HG03039 (cell line): Measurements from ENCODE around the gene FOXP3.

Experiments used
- ATAC-seq: cut with Tn5 transposase; IDR thresholded peaks from one replicate; pipeline ENCODE4 v1.9.1; 2021; ENCODE audit warnings: mild to moderate bottlenecking, moderate library complexity; ENCODE audit not compliant: unreplicated experiment

The FOXP3 gene

DNA sequence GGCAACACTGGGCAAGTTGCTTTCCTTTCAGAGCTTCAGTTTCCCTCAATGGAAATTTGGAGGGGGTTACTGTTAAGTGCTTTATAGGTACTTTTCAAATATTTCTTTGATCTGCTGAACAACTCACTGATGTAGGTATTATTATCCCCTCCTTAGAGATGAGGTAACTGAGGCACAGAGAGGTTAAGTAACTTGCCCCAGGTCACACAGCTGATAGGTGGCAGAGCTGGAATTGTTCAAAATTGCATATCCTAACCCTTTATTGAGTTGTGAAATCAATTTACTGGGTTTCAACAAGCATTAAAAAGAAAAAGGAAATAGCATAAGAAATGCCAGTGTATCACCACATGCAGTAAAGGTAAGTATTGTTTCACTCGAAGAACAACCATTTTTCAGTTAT is 11.7 kb upstream of the FOXP3 start:
- no peak for ATAC-seq

DNA sequence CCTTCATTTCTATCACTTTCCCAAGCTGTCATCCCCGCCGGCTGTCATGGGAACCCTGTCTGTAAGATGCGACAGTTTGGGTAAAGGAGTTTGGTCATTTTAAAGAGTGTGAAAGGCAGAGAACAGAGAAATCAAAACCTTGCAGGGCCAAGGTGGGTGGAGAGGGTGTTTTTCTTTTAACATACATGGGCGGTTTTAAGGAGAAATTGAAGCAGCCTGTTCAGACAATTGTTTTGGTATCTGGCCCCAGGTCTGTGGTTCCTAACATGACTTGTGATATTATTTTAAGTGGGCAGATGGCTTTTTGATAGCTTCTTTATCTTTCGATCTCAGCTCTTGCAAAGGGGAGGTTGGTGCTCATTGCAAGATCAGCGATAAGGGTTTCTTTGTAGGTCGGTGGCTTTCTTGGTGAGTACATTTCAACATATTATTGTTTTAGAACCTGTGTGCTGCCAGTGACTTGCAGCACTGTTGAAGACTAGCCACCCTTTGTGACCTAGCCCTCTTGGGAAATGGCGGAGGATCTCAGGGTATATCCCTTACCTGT is 8.7 kb upstream of the FOXP3 start:
- no peak for ATAC-seq

DNA sequence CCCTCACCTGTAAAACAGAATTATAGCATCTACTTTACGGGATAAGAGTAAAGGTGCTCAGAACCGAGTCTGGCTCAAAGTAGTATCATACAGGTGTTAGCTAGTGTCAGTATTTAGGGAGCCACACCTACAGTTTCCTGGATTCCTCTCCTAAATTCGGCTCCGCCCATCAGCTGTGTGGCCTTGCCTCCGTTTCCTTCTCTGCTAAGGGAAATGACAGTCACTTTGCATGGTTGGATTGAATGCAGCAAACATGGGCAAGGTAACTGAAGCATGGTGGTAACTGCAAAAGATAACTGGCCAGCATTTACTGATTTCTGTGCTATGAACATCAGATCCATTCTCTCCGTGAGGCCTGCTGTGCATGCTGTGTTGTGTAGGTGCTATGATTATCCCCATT is 7.9 kb upstream of the FOXP3 start:
- no peak for ATAC-seq

DNA sequence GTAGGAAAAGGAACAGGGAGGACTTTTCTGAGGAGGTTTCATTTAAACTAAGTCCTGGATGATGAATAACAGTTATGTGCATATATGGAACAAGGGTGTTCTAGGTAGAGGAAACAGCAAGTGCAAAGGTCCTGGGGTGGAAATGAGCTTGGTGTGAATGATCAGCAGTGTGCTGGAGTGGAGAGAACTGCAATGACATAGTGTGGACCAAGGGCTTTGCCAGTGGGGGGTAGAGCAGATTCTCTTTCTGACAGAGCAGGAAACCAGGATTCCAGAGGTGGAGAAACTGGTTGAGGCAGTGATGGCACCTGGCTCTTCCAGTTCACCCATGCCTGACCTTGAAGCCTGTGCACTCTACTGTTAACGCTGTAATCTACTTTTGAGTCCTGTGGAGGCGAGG is 6.8 kb upstream of the FOXP3 start:
- ATAC-seq = no peak

DNA sequence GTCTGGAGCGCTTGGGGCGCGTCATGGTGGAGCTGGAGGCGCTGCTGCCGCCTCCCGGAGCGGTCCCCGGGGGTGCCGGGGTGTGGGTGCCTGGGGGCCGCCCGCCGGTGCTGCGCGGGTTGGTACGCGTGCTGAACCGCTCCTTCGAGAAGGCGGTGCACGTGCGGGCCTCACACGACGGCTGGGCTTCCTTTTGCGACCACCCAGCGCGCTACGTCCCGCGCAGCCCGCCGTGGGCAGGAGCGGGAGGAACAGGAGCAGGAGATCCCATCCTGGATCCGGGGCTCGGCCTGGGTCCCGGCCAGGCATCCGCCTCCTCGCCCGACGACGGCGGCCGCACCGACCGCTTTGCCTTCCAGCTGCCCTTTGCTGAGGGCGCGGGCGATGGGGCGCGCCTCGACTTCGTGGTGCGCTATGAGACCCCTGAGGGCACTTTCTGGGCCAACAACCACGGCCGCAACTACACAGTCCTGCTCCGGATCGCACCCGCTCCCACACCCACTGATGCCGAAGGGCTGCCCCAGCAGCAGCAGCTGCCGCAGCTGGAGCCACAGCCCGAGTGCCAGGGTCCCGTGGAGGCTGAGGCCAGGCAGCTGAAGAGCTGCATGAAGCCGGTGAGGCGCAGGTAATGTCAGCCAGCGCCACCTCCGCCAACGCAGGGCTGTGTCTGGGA is 5.9 kb upstream of the FOXP3 start:
- ATAC-seq = no peak

DNA sequence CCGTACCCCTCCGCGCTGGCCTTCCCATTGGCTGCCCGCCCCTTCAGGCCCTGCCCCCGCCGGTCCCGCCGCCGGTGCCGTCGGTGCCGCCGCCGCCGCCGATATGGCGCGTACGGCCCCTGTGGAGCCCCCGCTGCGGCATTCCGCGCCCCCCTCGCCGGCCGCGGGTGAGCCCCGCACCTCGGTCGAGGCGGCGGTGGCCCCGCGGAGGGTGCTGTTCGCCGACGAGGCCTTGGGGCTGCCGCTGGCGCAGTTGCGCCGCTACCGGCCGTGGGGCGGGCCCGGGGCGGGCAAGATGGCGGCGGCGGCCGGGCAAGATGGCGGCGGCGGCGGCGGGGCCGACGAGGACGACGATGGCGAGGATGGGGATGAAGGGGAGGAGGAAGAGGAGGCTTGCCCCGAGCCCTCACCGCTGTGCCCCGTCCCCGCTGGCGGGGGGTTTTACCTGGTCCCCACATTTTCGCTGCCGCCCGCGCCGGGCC is 5.3 kb upstream of the FOXP3 start, which contains the start of gene PPP1R3F:
Gene PPP1R3F (plus strand): TSS at position 27 of the 482 bp plus-strand sequence. CDS start 77 bp downstream, at position 104.
- peak; percentile 19 for ATAC-seq

DNA sequence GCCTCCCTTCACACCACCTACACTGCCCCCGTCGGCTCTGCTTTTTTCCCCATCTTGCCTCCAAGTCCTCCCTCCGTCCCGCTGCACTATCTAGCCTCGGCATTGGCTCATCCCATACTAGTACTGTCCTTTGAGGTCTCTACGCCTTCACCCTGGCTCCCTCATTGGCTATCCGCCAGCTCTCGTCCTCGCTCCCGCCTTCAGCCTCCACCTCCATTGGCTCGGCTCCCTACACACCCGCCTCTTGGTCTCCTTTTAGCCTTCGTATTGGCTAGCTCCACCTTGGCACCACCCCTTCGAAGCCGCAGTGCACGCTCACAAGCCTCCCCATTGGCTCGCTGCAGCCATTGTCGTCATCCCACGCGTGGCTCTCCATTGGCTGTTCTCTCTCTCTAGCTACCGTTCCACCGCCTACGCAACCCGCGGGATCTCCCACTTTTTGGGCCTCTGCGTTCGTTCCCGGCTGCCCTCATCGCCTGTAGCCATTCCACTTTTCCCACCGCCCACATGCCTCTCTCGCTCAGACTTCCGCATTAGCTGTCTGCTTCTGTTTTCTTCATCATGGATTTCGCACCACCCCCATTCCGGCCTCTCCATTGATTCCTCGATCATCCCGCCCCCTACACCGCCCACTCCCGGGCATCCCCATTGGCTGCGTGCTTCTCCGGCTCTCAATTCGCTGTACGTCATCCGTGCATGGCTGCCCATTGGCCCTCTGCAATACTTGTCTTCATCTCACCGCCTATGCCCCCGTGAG is 4.7 kb upstream of the FOXP3 start:
- peak; percentile 88 for ATAC-seq

DNA sequence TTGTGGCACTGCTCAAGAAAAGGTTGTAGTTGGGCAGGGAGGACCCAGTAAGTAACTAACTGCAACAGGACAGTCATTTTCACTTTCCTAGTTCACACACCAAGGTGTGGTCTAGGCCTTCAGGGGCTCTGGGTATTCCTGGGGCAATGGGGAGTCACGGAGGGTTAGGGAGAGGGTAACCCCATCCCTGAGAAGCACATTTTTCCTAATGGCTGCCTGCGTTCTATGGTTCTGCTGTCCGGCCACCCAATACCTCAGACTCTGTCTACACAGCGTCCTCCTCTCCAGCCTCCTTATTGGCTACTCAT is 4.1 kb upstream of the FOXP3 start:
- ATAC-seq = no peak

DNA sequence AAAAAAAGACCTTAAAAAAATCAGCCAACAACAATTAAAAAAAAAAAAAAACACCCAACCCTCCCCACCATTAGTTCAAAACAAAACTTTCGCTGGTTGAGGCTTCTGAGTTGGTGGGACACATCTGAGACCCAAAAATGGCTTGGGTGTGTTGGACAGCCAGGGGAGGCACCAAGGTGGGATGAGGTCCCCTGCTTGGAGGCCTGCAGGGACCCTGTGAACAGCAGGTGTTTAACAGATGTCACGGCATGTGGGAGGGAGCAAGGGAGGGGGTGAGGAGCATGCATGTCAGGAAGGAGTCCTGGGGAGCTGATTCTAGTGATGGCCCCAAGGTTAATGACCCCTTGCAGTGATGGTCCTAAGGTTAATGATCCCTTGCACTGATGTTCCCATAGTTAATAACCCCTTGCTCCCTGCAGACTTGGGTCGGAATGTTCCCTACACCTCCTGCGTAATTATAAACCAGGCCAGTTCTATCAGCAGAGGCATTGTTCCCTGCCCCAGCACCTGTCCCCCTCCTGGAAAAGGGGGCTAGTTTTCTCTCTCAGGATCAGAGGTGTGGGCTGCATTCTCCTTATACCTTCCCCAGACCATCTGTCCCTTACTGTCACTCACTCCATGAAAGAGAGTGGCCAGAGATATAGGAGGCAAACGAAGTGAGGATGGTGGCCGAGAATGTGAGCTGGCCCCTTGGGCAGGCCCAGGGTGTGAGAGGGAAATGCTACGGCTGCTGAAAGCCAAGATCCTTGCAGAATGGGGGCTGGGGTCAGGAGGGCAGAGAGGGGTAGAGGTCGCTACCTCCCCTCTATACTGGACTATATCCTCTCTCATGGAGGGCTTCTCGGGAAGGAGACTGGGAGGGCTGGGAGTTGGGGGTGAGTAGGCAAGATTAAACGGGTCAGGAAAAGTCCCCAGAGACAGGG is 2.3 kb upstream of the FOXP3 start:
- ATAC-seq = no peak

DNA sequence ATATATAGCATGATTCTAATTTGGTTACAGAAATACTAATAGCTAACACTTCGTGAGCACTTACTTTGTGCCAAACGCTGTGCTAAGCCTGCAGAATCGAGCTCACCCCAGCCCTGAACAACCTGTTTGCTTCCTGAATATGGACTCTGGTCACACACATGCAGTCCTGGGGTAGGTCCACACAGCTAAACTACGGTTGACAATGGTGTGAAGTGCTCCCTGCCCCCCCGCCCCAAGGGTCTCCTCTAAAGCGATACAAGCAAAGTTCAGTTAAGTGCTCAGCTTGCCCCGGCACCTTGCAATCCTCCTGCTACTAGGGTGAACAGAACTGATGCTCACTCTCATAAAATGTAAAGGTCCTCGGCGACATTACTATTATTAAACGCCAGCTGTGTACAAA is 879 bp downstream of the FOXP3 start:
- ATAC-seq = no peak

DNA sequence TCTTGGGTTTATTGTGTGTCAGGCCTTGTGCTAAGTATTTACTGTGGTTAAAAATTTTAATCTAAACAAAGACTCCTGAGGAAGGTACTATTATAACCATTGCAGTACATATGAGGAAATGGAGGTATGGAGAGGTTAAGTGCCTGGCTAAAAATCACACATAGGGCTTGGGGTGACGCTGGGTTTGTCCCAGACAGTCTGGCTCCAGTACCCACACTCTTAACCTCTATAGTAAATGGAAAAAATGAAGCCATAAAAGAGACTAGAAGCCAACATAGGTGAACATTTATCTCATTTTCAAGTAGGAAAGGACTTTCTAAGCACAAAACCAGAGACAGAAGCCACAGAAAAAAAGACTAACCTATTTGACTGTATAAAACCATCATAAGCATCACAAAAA is 1.9 kb downstream of the FOXP3 start:
- no peak for ATAC-seq

DNA sequence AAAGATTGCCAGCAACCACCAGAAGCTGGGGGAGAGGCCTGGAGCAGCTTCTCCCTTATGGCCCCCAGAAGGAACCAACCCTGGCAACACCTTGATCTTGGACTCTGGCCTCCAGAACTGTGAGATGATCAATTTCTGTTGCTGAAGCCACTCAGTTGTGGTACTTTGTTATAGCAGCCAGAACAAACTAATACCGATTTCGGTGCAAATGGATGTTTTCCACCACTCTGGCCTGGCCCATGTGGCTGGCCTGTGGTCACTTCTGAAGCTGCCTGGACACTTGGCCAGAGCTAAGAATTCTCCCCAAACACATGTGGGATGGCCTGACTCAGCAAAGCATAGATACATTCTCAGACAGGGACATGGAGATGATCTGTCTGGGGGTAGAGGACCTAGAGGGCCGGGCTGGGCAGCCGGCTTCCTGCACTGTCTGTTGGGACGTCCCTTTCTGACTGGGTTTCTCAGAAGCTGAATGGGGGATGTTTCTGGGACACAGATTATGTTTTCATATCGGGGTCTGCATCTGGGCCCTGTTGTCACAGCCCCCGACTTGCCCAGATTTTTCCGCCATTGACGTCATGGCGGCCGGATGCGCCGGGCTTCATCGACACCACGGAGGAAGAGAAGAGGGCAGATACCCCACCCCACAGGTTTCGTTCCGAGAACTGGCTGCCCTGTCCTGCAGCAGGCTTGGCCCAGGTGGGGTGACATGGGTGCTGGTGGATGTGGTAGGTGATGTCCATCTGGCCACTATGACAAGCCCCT is 4.1 kb downstream of the FOXP3 start:
- ATAC-seq = no peak

DNA sequence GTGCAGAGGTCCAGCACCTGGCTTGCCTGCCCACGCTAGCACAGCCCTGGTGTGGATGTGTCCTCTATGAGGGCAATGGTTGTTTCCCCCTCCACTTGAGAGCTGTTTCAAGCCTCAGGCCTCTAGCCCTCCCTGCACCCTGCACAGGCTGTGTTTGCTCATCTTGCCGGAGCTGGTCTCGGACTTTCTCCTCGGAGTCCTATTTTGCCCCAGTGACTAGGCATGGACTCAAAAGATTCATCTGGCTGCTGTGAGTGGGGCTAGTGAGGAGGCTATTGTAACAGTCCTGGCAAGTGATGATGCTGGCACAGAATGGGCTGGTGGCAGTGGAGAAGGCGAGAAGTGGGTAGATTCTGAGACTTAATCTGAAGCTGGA is 5.8 kb downstream of the FOXP3 start:
- ATAC-seq = no peak

DNA sequence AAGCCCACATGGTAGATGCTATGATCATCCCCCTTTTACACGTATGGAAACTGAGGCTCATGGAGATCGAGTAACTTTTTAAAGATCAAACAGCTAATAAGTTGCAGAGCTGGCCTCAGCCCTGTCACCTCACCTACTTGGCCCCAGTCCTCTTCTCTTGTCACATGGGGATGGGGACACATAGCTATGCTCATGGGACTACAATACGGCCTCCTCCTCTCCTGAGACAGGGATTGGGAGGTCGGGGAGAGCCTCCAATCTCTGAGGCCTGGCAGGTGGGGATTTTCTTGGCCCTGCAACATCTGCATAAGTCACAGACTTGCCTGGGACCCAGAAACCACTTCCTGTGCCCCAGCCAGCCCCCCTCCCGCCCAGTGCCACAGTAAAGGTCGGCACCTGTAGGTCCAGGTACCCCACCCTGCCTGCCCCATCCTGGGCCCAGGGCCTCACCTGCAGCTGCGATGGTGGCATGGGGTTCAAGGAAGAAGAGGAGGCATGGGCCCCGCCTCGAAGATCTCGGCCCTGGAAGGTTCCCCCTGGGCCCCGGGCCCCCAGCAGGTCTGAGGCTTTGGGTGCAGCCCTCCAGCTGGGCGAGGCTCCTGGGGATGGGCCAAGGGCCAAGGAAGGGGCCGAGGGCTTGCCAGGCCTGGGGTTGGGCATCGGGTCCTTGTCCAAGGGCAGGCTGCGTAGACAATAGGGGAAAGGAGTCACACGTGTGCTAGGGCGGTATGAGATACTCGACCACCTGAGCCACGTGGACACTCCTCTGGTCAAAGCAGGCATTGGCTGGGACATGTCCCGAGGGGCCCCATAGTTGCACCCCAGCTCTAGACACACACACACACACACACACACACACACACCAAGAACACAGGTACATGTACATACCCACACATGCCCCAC is 6.4 kb downstream of the FOXP3 start:
- ATAC-seq = no peak

DNA sequence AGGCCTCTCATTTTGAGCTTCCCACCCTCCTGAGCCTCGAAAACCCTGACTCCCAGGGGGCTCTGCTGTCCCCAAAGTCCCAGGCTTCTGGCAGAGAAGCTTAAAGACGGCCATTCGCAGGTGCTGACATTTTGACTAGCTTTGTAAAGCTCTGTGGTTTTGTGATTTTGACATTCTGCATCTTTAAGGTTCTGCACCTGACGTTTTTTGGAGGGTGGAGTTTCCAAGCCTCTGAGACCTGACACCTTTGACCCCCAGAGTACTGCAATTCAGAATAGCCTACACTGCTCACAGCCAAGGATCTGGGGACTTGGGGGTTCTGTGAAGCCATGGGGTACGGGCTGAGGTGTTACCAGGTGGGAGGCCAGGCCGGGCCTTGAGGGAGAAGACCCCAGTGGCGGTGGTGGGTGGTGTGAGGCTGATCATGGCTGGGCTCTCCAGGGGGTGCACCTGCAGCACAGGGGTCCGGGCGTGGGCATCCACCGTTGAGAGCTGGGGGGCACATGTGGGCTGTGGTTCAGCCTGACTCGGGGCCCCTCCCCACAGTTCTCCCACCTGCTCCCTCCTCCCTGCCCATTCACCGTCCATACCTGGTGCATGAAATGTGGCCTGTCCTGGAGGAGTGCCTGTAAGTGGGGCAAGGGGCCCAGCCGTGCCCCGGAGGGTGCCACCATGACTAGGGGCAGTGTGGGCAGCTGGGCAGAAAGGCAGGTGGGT is 7.3 kb downstream of the FOXP3 start:
- ATAC-seq = no peak

DNA sequence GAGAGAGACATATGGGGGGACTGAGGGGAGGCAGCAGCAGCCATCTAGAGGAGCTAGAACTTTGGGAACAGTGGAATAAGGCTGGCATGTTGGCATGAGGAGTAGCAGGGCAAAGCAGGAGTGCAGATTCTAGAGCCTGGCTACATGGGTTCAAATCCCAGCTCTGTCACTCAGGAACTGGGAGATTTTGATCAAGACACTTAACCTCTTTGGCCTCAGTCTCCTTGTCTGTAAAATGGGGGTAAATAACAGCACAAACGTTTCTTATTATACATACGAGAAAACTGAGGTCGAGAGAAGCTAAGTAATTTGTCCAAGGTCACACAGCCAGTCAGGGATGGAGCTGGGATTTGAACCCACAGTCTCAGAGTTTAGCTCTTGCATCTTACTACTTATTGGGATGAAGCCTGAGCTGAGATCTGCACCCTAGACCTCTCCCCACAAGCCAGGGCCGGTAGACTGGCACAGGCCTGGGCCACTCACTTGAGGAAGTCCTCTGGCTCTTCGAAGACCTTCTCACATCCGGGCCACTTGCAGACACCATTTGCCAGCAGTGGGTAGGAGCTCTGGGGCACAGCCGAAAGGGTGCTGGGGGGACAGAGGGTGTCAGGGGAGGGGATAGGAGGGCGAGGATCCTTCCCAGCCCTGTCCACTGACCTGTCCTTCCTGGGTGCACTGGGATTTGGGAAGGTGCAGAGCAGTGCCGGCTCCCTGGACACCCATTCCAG is 8.1 kb downstream of the FOXP3 start:
- ATAC-seq = no peak

DNA sequence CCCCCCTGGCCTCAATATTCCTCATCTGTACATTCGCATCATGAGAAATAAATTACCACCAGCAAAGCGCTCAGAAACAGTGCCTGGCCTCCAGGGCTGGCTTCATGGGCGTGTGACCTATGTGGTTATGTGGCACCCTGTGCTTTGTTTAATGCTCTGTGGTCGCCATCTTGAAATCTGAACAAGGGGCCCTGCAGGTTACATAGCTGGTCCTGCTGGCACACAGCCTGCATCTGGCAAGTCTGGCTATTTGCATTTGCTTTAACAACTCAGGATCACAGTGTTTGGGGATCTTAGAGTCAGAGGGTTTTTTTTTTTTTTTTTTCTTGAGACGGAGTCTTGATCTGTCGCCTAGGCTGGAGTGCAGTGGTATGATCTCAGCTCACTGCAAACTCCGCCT is 9.9 kb downstream of the FOXP3 start:
- no peak for ATAC-seq

DNA sequence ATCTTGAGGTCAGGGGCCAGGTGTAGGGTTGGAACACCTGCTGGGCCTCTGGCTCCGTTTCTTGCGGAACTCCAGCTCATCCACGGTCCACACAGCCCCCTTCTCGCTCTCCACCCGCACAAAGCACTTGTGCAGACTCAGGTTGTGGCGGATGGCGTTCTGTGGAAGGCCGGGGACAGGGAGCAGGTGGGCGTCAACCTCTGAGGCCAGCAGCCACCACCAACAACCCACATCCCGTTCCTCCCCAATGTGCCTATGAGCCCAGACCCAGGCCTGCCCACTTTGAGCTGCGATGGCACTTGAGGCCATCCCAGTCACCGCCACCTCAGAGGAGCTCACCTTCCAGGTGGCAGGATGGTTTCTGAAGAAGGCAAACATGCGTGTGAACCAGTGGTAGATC is 13.2 kb downstream of the FOXP3 start:
- no peak for ATAC-seq
